Esophagus mucosa (tissue), 1 donor: ENCODE measurements around the gene IER2. TPM values are rescaled to one million over a fixed set of nuclear protein-coding genes. Genes with fewer than 3 reads are reported as not detected.

Experiments
- ATAC-seq: fragments of 200-7000 bp; cut with Tn5 transposase; one replicate; pipeline ENCODE4 v1.9.1; 2020
- total RNA-seq: library from RNA; stranded (reverse); gene quantifications from one replicate; pipeline ENCODE4 v1.2.4, GENCODE V29; 2023
- donor health status: DM: yes; HTN: yes; CAD: no.

The IER2 gene
- total RNA-seq, 1 donor from 2014 or later, result 97.7 TPM

DNA sequence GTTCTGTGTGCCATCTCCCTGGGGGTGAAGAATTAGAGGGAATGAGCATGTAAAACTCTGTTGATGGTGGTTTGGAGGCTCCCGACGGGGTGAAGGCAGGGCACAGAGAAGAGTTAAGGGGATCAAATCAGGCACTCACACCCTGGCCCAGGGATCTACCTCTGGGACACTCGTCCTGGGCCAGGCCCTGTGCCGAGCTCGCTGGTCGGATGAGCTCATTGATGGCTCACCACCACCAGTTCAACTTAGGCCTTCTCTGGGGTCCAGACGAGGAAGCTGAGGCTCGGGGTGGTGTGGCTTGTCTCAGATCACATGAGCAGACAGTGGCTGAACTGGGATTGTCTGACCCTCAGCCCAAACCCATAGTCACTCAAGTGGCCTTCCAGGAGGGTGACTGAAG, 30.6 kb upstream of the IER2 start:
- ATAC-seq, result no peak

DNA sequence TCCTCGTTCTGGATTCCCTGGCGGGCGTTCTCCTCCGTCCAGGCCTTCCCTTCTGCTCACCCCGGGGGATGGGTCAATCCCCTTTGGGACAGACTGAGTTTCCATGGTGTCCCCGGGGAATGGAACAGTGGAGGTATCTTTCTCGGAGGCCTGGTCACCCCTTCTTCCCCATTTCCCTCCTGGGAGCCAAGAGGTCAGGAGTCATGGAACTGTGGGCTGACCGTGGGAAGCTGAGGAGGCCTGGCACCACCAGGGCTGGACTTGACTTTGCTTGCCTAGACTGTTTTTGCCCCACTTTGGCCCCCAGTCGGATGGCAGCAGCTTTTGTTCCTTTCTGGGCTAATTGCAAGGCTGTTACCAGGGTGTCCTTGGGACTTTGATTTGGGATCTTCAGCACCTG, 30.2 kb upstream of the IER2 start:
- no peak for ATAC-seq

GRCh38 chr19:13120817-13121216, 29.4 kb upstream of the IER2 start:
- ATAC-seq, result no peak

DNA sequence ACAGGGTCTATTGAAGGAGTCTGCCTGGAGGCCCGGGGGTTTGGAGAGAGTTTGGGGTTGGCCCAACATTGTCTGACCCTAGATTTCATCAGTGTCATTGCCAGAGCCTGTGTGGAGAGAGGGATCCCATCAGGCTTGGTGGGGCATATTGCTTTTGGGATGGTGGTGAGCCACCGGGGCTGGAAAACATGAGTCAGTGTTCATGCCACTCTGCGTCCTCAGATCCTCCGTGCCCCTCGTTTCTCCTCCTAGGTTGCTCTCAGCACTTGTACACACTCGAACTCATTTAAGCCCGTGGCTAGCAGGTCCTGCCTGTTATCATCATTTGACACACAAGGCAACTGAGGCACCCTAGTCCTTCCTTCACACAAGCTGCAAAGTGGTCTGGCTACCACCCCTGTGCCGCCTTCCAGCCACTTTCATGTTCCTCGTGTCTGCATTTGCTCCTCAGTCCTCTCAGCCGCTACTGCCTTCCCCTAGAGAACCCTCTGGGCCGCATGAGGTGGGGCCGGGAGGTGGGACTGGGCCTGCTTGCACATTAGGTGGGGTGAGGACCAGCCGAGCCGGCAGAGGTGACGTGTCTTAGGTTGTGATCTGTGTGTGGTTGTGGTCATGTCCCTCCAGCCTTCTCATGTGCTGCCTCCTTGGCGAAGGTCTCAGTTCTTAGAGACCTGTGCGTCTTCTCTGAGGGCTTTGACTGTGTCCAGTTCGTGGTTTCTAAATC, 28.5 kb upstream of the IER2 start:
- no peak for ATAC-seq

- no peak for ATAC-seq
Measured at GRCh38 chr19:13122275-13122878, 27.8 kb upstream of the IER2 start.

GRCh38 chr19:13122980-13123957, 26.9 kb upstream of the IER2 start:
- no peak for ATAC-seq

- no peak for ATAC-seq
Measured at GRCh38 chr19:13127051-13127450, 23.2 kb upstream of the IER2 start.

DNA sequence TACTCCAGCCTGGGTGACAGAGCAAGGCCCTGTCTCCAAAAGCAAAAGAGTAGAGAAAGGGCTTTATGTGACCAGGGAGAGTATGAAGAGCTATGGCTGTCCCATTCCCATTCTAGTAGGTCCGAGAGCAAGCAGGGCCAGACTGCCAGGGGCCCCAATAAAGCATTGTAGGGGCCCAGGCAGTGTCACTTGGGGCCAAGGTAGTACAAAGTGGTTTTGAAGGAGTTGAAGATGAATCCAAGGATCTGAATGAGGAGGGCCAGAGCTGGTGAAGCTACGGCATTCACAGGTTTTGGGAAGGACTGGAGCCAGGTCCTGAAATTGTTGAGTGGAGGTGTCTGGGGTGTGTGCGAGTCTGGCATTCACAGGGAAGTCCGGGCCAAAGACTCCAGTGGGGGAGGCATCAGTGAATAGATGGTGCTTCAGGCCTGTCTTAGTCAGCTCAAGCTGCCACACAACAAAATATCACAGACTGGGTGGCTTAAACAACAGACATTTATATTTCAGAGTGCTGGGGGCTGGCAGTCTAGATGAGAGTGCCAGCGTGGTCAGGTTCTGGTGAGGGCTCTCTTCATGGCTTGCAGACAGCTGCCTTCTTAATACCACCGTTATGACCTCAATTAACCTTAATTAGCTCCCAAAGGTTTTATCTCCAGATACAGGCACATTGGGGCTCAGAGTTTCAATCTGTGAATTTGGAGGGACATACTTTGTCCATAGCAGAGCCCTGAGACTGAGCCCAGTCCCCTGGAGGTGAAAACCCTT, 22.2 kb upstream of the IER2 start:
- ATAC-seq, result no peak

DNA sequence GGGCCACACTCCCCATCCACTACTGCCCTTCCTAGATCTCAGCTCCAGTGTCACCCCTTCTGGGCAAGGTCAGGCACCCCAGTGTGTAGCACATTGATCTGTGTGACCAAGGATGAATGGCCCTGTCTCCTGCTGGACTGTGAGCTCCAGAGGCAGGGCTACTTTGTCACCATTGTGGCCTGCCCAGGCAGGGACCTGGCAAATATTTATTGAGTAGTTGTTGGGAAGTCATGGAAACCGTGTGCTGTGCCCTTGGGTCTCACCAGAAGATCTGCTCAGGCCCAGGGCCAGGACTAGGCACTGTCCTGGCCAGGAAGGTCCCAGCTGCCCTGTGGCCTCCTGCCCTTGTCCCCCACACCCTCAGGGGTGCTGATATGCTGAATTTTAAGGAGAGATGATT, 21.6 kb upstream of the IER2 start:
- ATAC-seq, result peak; percentile 7

- ATAC-seq, result no peak
Measured at GRCh38 chr19:13129384-13129783, 20.8 kb upstream of the IER2 start.

DNA sequence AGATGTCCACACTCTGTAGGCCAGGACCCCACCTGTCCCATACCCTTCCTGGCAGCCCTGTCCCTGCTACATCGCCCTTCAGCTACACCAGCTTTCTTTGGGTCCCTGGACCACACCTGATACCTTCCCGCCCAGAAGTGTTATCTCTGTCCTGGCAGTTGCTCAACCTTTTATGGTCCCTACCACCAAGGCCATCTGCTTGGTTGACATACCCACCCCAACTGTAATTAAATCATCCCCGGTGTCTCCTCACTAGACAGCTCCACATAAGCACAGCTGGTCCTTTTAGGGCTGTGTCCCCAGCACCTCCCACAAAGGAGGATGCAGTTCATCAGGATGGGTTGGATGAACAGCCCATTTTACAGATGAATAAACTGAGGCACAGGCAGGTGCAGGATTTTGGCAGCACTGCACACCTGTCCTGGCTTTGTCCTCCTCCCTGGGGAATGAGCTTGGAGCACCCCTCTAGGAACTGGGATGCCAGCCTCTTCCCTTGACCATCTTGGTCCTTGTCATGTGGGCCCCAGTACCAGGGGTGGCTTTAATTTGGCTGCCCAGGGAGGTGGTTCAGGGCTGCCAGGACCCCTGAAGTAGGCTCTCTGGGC, 19.2 kb upstream of the IER2 start:
- ATAC-seq, result no peak

DNA sequence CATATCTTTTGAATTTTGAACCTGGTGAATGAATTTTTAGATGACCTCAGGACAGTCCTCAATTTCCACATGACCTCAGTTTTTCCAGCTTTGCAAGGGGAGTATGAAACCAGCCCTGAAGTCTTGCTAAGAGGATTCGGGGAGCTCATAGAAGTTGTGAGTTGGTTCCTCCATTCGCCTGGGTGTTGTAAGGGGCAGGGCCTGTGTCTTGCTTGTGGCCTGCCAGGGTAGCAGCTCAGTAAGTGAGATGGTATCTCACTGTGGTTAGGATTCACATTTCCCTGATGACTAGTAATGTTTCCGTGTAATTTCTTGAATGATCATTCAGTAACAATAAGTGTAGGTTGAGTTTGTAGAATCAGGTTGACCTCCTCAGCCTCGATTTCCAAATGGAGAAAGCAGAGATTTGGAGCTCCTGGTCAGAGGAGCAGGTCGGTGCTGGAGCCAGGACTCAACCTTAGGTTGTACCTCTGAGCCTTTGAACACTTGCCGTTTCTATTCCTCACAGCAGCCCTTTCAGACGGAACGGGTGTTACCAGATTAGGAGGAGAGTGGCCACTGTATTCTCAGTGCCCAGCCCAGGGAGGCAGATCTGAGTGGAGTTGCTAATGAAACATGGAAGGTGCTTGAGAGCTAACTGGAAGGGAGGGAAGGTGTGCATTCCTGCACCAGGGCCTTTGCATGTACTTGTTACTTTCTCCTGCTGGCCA, 17.6 kb upstream of the IER2 start:
- ATAC-seq, result no peak

DNA sequence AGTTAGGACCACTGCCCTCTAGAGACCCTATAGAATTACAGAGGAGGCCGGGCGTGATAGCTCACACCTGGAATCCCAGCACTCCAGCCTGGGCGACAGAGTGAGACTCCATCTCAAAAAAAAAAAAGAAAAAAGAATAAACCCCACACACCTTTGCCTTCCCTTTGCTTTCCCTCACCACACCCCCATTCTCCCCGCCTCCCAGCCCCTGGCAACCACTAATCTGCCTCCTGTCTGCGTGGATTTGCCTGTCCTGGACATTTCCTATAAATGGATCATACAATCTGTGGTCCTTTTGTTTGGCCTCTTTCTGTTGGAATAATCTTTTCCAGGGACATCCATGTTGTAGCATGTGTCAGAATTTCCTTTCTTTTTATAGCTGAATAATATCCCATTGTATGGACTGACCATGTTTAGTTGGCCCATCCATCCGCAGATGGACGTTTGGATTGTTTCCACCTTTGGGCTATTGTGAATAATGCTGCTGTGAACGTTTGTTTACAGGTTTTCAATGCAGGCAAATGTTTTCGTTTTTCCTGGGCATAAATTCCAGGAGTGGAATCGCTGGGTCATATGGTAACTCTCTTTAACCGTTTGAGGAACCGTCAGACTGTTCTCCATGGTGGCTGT, 16.9 kb upstream of the IER2 start:
- no peak for ATAC-seq

- ATAC-seq, result no peak
Measured at GRCh38 chr19:13134626-13135025, 15.6 kb upstream of the IER2 start.

GRCh38 chr19:13135068-13136062, 14.8 kb upstream of the IER2 start:
- no peak for ATAC-seq

GRCh38 chr19:13137290-13137794, 12.9 kb upstream of the IER2 start:
- no peak for ATAC-seq

DNA sequence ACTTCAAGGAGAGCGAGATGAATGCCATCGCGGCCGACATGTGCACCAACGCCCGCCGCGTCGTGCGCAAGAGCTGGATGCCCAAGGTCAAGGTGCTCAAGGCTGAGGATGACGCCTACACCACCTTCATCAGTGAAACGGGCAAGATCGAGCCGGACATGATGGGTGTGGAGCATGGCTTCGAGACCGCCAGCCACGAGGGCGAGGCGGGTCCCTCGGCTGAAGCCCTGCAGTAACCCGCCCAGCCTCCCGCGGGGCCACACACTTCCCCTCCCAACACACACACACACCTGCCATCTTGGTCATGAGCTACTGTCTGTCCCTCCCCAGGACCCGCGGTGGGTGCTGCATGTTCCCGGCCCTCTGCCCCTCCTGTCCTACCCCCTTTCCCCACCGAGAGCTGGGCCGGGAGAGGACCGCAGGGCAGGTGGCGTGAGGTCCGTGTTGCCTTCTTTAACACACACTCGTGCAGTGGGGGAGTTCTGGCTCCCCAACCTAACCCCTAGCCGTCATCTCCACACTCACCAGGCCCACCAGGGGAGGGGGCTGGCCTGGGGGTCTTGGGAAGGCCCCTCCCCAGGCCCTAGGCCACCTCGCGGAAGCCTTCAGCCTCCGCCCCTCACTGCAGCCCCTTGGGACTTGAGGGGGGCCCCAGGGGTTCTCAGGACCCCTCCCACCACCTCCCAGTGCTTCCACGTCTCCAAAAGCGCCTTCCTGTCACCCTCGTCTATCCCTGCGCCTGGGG, 11.9 kb upstream of the IER2 start:
- no peak for ATAC-seq

DNA sequence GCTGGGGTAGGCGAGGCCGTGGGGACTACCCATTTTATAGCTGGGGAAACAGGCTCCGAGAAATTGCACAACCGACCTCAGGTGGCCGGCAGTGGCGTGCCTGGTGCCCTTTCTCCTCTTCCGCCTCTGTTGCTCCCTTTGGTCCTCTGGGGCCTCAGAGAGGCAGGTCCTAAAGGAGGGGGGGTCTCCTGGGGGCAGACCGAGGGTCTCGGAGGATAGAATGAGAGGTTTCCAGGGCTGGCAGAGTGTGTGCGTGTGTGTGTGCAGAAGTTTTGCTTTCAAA, 11.4 kb upstream of the IER2 start:
- ATAC-seq, result no peak
